ENCODE measurements around the gene GSAP.

GRCh38 chr7:77315182-77315591 lies 101.0 kb downstream of the GSAP start:
- no peak for TF ChIP-seq CTCF (IDR thresholded peaks at IDR 0.05)
- no peak for TF ChIP-seq POLR2A (IDR thresholded peaks at IDR 0.05)

Measured in thyroid gland (tissue), 4 donors.